HepG2 (cell line): ENCODE results near the gene F7. TPM values are rescaled to one million over a fixed set of nuclear protein-coding genes. Genes with fewer than 3 reads are reported as not detected.
A peak's percentile ranks its signal among the peaks of the same experiment; 100 is the strongest.
"Not testable (repeated sequence)": the region's sequence is repeated elsewhere in the genome, so short reads cannot be mapped to it uniquely, and the experiment has no call there.

Experiments used
- ATAC-seq: fragments of 200-7000 bp; cut with Tn5 transposase; 3 replicates; pipeline ENCODE4 v1.9.1; 2020; ENCODE audit warnings: mild to moderate bottlenecking, moderate library complexity
- BruUV-seq: library from RNA; stranded (reverse); fragments of 400-500 nt; replicated peaks from 2 replicates; lab custom pipeline; 2021; lab: Mats Ljungman, UMichigan
- CTCF ChIA-PET: fragments of 300-600 bp; formaldehyde crosslinking; extraction: SDS; loops from one replicate; lab custom pipeline; 2021; ENCODE audit warnings: low total read pairs, inconsistent platforms, low intra/inter-chr PET ratio; lab: Yijun Ruan, JAX
- POLR2A ChIA-PET: fragments of 350-600 bp; sonication (Branson Sonifier 250); formaldehyde crosslinking; loops from one replicate; lab custom pipeline; 2020; ENCODE audit warnings: antibody characterized with exemption, inconsistent platforms; lab: Yijun Ruan, JAX
- DNase-seq: peaks from one replicate; pipeline ENCODE4 v3.0.0-alpha.2; 2015; ENCODE audit warnings: low spot score
- FAIRE-seq: peaks from 3 replicates; lab custom pipeline; 2011; peaks lifted over from hg19 to GRCh38; lab: Jason Lieb, UNC
- H2AFZ ChIP-seq: one replicate; pipeline ENCODE4 v1.6.1; 2011; ENCODE audit warnings: low read length, inconsistent platforms
- H3K27ac ChIP-seq: fragments of 300-600 bp; 3 replicates; pipeline ENCODE4 v1.8.0; 2011; ENCODE audit warnings: mixed run types, mild to moderate bottlenecking, mixed read lengths, low read length, inconsistent platforms; ENCODE audit not compliant: insufficient read depth; ENCODE audit errors: extremely low read length
- H3K27me3 ChIP-seq, 2 experiments: fragments of 200-600 bp in 1 of 2; 2 replicates in 1 of 2; 3 replicates in 1 of 2; pipeline versions ENCODE4 v1.6.0 to v1.8.0; 2011; ENCODE audit warnings: low read length in 2 of 2, mild to moderate bottlenecking in 2 of 2, moderate library complexity in 2 of 2, inconsistent platforms in 1 of 2; ENCODE audit not compliant: insufficient read depth in 2 of 2, control insufficient read depth in 1 of 2
- H3K36me3 ChIP-seq, 2 experiments: fragments of 200-600 bp in 1 of 2; replicated peaks in 1 of 2; 2 replicates in 1 of 2; 3 replicates in 1 of 2; pipeline versions ENCODE4 v1.5.1 to v1.8.0; 2011; ENCODE audit warnings: low read length in 2 of 2, inconsistent platforms in 1 of 2; ENCODE audit not compliant: insufficient read depth in 2 of 2, control insufficient read depth in 1 of 2
- H3K4me1 ChIP-seq: 2 replicates; pipeline ENCODE4 v1.5.1; 2012; ENCODE audit warnings: low read length, inconsistent platforms; ENCODE audit not compliant: insufficient read depth
- H3K4me2 ChIP-seq: 2 replicates; pipeline ENCODE4 v1.6.0; 2011; ENCODE audit warnings: low read depth, low read length, inconsistent platforms
- H3K4me3 ChIP-seq, 3 experiments: fragments of 200-600 bp in 1 of 3; sonication (generic), shearing (Covaris generic) in 1 of 3; replicated peaks in 1 of 3; 2 replicates each; pipeline ENCODE4 v1.5.1; 2011 to 2016; ENCODE audit warnings: low read length in 3 of 3, inconsistent platforms in 2 of 3, low read depth in 2 of 3, mild to moderate bottlenecking in 2 of 3, control low read depth in 1 of 3, mixed read lengths in 1 of 3; ENCODE audit not compliant: insufficient read depth in 1 of 3
- H3K79me2 ChIP-seq: one replicate; pipeline ENCODE4 v1.6.1; 2011; ENCODE audit warnings: low read length, inconsistent platforms; ENCODE audit not compliant: insufficient read depth
- H3K9ac ChIP-seq: 2 replicates; pipeline ENCODE4 v1.6.0; 2011; ENCODE audit warnings: mild to moderate bottlenecking, low read depth, low read length, inconsistent platforms; ENCODE audit not compliant: insufficient read depth
- H3K9me3 ChIP-seq: 2 replicates; pipeline ENCODE4 v1.5.1; 2012; ENCODE audit warnings: mild to moderate bottlenecking, low read length
- H4K20me1 ChIP-seq: 2 replicates; pipeline ENCODE4 v1.6.0; 2011; ENCODE audit warnings: inconsistent platforms, mild to moderate bottlenecking, low read length, moderate library complexity; ENCODE audit not compliant: insufficient read depth
- AGO1 ChIP-seq: fragments of 200-400 bp; formaldehyde crosslinking; IDR thresholded peaks from 2 replicates; pipeline ENCODE4 v1.6.1; 2017; ENCODE audit warnings: mild to moderate bottlenecking, low read depth, low read length, moderate library complexity; ENCODE audit not compliant: poor library complexity, severe bottlenecking
- AKAP8 ChIP-seq: sonication (generic); formaldehyde crosslinking; IDR thresholded peaks from 2 replicates; pipeline ENCODE4 v1.5.1; 2020; ENCODE audit warnings: mild to moderate bottlenecking, missing genetic modification reagents
- HNF4A ChIP-seq: sonication (generic); formaldehyde crosslinking; IDR thresholded peaks from 2 replicates; pipeline ENCODE4 v1.4.0; 2020; ENCODE audit warnings: missing genetic modification reagents
- HOXA9 ChIP-seq: sonication (generic); formaldehyde crosslinking; IDR thresholded peaks from 2 replicates; pipeline ENCODE4 v1.8.1; 2022; ENCODE audit warnings: missing genetic modification reagents, mild to moderate bottlenecking, moderate library complexity, borderline replicate concordance
- JUNB ChIP-seq: sonication (generic); formaldehyde crosslinking; IDR thresholded peaks from 2 replicates; pipeline ENCODE4 v1.8.0; 2022; ENCODE audit warnings: missing genetic modification reagents, mild to moderate bottlenecking, borderline replicate concordance
- PHF20 ChIP-seq: sonication (generic); formaldehyde crosslinking; IDR thresholded peaks from 2 replicates; pipeline ENCODE4 v1.5.0; 2020; ENCODE audit warnings: mild to moderate bottlenecking, missing genetic modification reagents
- TEAD3 ChIP-seq: optimal IDR thresholded peaks from 2 replicates; pipeline ENCODE3; 2016; ENCODE audit warnings: borderline replicate concordance
- ZBTB4 ChIP-seq: sonication (generic); formaldehyde crosslinking; IDR thresholded peaks from 2 replicates; pipeline ENCODE4 v1.4.0; 2020; ENCODE audit warnings: missing genetic modification reagents, mild to moderate bottlenecking, borderline replicate concordance
- ZNF567 ChIP-seq: sonication (generic); formaldehyde crosslinking; IDR thresholded peaks from 2 replicates; pipeline ENCODE4 v1.8.1; 2023; ENCODE audit warnings: mild to moderate bottlenecking, missing genetic modification reagents, borderline replicate concordance
- ZSCAN25 ChIP-seq: sonication (generic); formaldehyde crosslinking; IDR thresholded peaks from 2 replicates; pipeline ENCODE4 v1.8.0; 2022; ENCODE audit warnings: mild to moderate bottlenecking, missing genetic modification reagents
- WGBS: methylation state at CpG from one replicate; pipeline ENCODE4 v1.1.6; 2017; ENCODE audit warnings: low lambda C conversion rate; 5-methylcytosine and 5-hydroxymethylcytosine counted together
- in situ Hi-C: cut with HindIII; loops from 2 replicates; pipeline ENCODE4 v1.10.0; 2017; ENCODE audit warnings: low pct_unique_long_range_greater_than_20kb; ENCODE audit not compliant: extremely low pct_ligation_motif_present
- intact Hi-C: fragments of 100-400 bp; cut with micrococcal nuclease; formaldehyde crosslinking; loops from one replicate; pipeline ENCODE4 v1.10.0; 2022; ENCODE audit not compliant: unreplicated experiment
- polyA plus RNA-seq, 8 experiments: library from polyadenylated mRNA; depleted of rRNA in 3 of 8; stranded (reverse) in 7 of 8; unstranded in 1 of 8; fragments of >200 nt; fragmentation: Illumina TruSeq in 4 of 8; extraction: Trizol in 4 of 8; gene quantifications; 2 replicates each; pipeline versions ENCODE4 v1.2.1 to v1.2.3, GENCODE V29; 2011 to 2016; ENCODE audit warnings: low read depth in 4 of 8, missing spikeins in 1 of 8, mixed read lengths in 1 of 8; ENCODE audit not compliant: insufficient read depth in 1 of 8
- total RNA-seq, 5 experiments: library from RNA; depleted of rRNA; stranded (reverse); fragments of >200 nt; fragmentation: Illumina TruSeq; extraction: Trizol; gene quantifications; 2 replicates each; pipeline ENCODE4 v1.2.3, GENCODE V29; 2016; ENCODE audit warnings: low read depth in 1 of 5

Gene F7
- total and polyA plus RNA-seq, 2 of the 13 experiments (the other 11 are each of a cell fraction or from before 2014, with no cell fraction given) = 12.6 to 26.5 TPM

GRCh38 chr13:113112475-113112874 is 6.9 kb downstream of the F7 start:
- H3K79me2 ChIP-seq, H3K27me3 ChIP-seq, H2AFZ ChIP-seq, BruUV-seq, H4K20me1 ChIP-seq, ATAC-seq, DNase-seq, in situ Hi-C loops, CTCF ChIA-PET, H3K9me3 ChIP-seq, H3K27ac ChIP-seq, intact Hi-C loops, H3K9ac ChIP-seq, H3K4me2 ChIP-seq, H3K36me3 ChIP-seq, POLR2A ChIA-PET, H3K4me3 ChIP-seq: not testable (repeated sequence)
- WGBS = 77% methylated on average over 1 of the region's 1 CpG
- H3K4me1 ChIP-seq = peaks cover 16% of the 10 kb centered on the region
- peak; percentile 60 for FAIRE-seq
- peak; percentile 58; the same call in 1 of the 2 replicates for TF ChIP-seq AKAP8 (CRISPR knock-in tag)

GRCh38 chr13:113112893-113113845 is 7.6 kb downstream of the F7 start:
- Histone ChIP-seq H3K27ac (no peak overlapping the region), H3K4me1 (peaks cover 16% of the 10 kb centered on the region), H4K20me1 (no peaks in the 10 kb centered on the region), H3K4me3 (no peak overlapping the region), H3K9ac (no peak overlapping the region), H3K4me2 (no peak overlapping the region), H3K27me3 (no peaks in the 10 kb centered on the region), H3K79me2 (no peaks in the 10 kb centered on the region), H2AFZ (no peak overlapping the region), H3K9me3 (no peaks in the 10 kb centered on the region), H3K36me3 (peaks cover 0 to 1% of the 10 kb centered on the region in 2 experiments; a peak in 1 of 5 replicates)
- ChIA-PET CTCF (no interaction called here), POLR2A (interaction anchor here (2.2 to 2.5 kb wide), 3 partner anchors 8 to 37 kb away, joined by 6 to 18 read pairs (median 13); partner anchors contain the start of genes F10 and F7)
- WGBS = 63% methylated on average over 7 of the region's 9 CpGs
- ATAC-seq = peak; percentile 61
- FAIRE-seq = no peak
- no TSS peak for BruUV-seq
- TF ChIP-seq AGO1 = peak; percentile 20
- peak; percentile 68; the same call in 1 of the 2 replicates for TF ChIP-seq AKAP8 (CRISPR knock-in tag)
- 0 out of 2 replicates have a peak, but pooled peaks have one; percentile 55 for TF ChIP-seq HOXA9
- 0 out of 2 replicates have a peak, but pooled peaks have one; percentile 29 for TF ChIP-seq ZNF567
- TF ChIP-seq TEAD3 = no peak
- no peak for TF ChIP-seq ZSCAN25 (CRISPR knock-in tag)
- no peak for TF ChIP-seq PHF20 (CRISPR knock-in tag)
- TF ChIP-seq HNF4A (CRISPR knock-in tag) = peak; percentile 60
- TF ChIP-seq JUNB = no peak
- no peak for TF ChIP-seq ZBTB4 (CRISPR knock-in tag)
- intact Hi-C loops (no loop called here), in situ Hi-C loops (no loop called here)
- DNase-seq = no peak
